ENCODE measurements around the gene TMEFF1.

TMEFF1 gene

GRCh38 chr9:100579665-100580064 is 106.7 kb downstream of the TMEFF1 start:
- no peak for DNase-seq

- DNase-seq, result no peak
Measured at GRCh38 chr9:100580257-100580656, 107.3 kb downstream of the TMEFF1 start.

DNA sequence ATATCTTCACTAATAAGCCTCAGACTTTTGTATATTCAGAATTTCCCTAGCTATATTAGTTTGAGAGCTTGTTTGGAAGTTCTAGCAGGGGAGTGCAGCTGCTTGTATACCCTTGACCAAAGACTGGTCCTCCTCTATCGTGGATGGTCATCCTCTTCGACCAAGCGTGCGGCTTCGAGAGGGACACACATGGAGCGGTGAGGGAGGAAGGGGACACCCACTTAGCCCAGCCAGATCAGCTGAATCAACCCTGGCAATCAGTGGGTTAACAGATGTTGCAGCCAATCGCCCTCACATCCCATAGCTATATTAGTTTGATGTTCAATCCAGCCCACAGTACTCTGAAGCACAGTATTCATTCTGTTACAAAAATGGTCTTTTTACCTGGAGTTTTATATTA is 108.1 kb downstream of the TMEFF1 start:
- no peak for DNase-seq

GRCh38 chr9:100581661-100582060 is 108.7 kb downstream of the TMEFF1 start:
- no peak for DNase-seq

DNA sequence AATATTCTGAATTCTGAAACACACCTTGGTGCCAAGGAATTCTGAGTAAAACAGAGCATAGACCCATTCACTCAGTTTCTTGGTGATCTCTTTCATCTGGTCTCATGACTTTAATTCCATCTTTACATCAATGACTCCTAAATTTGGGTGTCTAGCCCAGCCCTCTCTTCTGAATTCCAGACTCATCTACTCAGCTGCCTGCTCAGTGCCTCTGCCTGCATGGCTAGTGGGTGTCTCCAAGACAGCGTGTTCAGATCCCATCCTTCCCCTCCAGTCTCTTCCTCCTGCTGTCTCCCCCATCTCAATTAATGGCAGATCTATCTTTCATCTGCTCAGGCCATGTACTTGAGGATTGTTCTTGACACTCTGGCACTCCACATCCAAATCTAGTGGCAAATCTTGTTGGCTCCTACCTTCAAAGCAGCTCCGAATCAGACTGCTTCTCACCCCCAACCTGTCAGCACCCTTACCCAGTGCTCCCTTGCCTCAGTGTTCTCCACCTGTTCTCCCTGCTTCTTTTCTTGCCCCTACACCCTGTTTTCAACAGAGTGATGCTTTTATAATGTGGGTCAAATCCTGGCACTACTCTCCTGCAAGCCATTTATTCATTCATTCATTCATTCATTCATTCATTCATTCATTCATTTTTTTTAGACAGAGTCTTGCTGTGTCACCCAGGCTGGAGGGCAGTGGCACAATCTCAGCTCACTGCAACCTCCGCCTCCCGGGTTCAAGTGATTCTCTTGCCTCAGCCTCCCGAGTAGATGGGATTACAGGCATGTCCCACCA is 110.3 kb downstream of the TMEFF1 start:
- no peak for DNase-seq

DNA sequence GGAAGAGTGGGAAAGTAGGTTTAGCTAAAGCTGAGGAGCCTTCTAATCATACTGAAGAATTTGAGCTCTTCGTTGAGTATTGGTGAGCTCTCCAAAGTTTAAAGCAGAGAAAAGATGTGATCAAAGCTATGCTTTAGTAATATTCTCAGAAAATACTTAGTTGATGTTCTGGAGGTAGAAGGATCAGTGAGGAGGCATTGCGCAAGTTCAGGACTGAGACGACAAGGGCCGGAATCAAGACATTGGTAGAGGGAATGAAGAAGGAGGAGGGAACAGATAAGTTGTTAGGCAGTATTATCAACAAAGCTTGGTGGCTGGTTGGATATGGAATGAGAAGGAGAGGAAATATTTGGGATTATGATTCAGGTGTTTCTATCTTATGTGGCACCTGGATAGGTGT is 112.0 kb downstream of the TMEFF1 start:
- no peak for DNase-seq

GRCh38 chr9:100586093-100586492 is 113.1 kb downstream of the TMEFF1 start:
- no peak for DNase-seq

GRCh38 chr9:100587375-100587774 is 114.4 kb downstream of the TMEFF1 start:
- DNase-seq, result no peak

DNA sequence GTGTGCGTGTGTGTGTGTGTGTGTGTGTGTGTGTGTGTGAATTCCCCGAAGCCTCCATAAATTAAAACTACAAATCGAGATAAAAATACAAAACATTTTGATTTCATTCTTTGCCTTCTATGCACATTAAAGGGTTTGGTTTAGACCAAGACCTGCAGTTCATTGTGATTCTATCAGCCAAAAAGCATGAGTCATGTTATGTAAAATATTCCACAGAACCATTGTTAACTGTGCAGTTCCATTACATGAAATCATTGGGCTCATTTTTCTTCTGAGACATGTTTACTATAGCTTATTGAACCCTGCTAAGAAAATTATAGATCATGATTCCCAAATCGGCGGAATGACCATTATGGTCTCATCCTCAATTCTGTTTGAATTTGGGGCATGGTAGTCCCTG is 116.6 kb downstream of the TMEFF1 start:
- no peak for DNase-seq

DNA sequence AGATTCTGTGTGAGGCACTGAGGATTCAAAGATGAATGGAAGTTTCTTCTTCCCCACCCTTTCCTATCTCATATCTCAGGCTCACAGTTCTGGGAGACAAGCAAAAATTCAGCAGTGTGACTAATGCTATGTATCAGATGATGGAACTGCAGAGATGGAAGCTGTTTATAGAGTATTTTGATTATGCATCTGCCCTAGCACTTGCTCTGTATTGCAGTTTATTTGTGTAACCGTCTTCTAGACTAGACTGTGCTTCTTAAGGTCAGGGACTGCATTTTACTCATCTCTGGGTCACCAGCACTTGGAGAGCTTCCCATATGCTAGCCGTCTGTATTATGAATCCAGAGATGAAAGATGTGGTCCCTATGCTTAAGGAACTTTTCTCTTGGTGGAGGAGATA is 117.5 kb downstream of the TMEFF1 start:
- DNase-seq, result no peak

DNA sequence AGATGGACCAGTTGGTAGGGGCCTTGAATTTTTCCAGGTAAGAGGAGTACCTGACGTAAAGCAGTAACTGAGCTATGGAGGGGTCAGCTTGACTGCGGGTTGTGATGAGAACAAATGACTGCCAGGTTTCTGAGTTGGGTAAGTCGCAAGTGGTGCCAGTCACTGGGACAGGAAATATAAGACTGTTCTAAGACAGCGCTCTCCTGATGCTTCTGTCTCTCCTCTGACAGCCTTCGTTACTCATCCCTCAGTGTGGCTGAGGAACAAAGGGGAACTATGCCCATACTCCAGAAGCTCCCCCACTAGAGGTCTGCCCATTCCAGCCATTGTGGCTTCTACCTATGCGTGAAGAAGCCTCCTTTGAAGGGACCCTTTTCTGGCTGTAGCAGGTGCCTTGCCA is 118.2 kb downstream of the TMEFF1 start:
- no peak for DNase-seq

DNA sequence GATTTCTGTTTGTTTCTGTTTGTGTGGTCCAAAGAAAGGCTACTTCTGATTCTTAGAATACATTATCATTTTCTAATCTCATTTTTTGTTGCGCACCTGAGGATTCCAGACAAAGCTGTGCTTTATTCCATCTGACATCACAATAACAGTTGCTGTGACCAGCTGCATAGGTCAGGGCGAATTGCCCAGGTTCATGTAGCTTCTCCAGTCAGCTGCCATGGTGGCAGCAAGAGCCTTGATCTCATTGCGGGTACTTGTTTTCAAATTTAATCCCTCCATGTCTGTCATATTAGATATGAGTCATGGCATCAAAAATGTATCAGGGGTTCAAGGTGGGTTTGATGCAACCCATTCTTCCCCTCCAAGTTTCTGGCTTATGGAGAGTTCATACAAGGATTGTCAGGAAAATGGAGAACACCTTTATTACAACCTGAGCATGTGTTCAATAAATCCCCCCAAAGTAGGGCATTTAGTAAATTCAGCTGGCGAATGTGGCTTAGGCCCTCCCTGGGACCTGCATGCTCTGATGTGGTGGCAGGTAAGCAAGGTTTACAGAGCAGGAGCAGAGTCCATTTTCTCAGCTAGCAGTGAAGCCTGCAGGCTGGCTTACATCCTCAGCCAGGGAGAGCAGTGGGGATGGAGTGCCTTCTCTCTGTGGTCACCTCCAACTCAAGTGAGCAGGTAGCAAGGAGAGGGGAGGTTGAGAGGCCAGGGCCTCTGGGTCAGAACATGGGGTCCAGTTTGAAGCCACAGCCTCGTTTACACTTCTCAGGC is 118.9 kb downstream of the TMEFF1 start:
- no peak for DNase-seq

DNA sequence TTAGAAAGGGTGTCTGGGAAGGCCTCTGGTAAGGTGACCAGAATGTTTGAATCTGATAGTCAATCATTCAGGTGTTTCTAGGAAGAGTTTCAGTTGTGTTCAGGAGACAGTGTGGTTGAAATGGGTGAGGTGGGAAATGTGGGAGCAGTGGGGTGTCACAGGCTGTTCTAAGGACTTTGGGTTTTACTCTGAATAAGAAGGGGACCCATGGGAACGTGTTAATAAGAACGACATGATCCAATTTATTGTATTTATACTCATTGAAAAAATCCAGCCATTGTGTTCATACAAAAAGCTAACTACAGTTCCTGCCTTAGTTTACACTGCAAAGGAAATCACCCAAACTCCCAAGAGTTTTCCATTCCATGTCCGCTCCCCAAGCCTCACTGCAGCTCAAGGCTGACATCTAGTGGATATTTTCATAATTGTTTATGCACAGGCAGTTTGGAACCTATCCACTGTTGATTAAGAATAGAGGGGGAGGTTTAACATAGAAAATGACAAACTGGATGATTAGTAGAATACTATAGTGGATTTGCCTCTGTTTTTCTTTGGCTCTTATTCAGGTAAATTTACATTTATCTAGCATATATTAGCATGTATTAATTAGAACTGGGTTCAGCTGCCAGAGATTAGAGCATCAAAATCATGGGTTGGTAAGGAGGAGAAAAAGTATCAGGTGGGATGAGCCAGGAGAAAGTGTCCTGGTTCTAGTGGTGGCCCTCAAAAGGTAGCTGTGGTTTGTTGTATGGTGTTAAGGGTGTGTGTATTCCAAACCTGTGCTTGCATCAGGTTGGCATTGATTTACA is 122.6 kb downstream of the TMEFF1 start:
- DNase-seq, result peak; percentile 58

GRCh38 chr9:100597236-100597635 is 124.3 kb downstream of the TMEFF1 start:
- DNase-seq, result no peak

GRCh38 chr9:100598641-100599145 is 125.7 kb downstream of the TMEFF1 start:
- peak; percentile 84 for DNase-seq

- DNase-seq, result no peak
Measured at GRCh38 chr9:100600521-100601079, 127.7 kb downstream of the TMEFF1 start.

GRCh38 chr9:100601216-100601615 is 128.3 kb downstream of the TMEFF1 start:
- DNase-seq, result peak; percentile 43

DNA sequence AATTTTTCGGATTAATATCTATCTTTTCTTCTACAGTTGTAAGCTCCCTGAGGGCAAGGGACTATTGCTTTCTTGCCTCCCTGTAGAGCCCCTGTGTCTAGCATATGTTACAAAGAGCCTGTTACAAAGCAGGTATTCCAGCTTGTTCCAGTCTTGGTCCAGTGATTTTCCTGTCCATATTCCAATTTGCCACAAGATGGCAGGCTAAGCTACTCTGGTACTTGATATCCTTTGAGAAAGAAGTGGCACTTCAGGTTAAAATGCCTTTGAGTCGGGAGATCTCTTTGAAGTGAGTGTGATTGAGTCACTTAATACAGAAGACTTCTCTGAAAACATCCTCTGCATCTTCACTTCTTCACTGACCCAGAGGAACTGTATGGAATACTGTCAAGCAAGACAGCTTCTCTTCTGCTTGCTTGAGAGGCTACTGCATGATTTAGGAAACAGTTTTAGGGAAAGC is 129.4 kb downstream of the TMEFF1 start:
- no peak for DNase-seq

DNA sequence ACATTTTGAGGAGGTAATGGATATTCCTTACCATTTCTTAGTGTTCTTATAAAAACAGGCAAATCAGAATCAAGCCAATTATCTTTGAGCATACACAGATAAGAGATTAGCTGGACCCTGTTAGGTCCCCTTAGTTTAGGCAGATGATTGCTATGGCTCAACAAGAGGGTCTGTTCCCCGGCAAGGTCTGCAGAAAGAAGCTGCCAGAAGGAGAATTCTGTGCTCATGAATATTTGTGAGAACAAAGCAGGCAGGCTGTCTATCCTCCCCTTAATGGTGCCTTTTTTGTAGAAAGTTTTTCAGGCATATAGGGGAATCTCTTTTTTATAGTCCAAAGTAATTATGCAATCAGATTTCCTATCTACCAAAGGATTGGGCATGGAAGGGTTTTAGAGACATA is 132.5 kb downstream of the TMEFF1 start:
- no peak for DNase-seq

- no peak for DNase-seq
Measured at GRCh38 chr9:100619194-100619593, 146.2 kb downstream of the TMEFF1 start.

- DNase-seq, result no peak
Measured at GRCh38 chr9:100619665-100620064, 146.7 kb downstream of the TMEFF1 start.

DNA sequence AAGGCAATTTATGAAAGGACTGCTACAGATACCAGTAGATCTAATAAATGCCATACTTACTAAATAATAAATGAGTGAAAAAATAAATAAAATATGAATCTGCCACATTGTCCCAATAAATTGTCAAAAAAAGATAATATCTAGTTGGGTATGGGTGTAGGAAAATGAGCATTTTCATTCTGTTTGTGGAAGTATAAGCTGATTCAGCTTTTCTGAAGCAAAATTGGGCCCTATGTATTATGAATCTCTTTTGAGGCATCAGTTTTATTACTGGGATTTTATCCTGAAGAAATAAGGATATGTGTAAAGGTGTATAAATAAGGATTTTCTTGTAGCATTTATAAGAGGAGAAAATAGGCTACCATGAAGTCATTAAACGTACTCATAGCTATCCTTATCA is 151.0 kb downstream of the TMEFF1 start:
- DNase-seq, result no peak

GRCh38 chr9:100626949-100627348 is 154.0 kb downstream of the TMEFF1 start:
- DNase-seq, result no peak
